ENCODE measurements around the gene NBEA.

The NBEA gene, protein sequence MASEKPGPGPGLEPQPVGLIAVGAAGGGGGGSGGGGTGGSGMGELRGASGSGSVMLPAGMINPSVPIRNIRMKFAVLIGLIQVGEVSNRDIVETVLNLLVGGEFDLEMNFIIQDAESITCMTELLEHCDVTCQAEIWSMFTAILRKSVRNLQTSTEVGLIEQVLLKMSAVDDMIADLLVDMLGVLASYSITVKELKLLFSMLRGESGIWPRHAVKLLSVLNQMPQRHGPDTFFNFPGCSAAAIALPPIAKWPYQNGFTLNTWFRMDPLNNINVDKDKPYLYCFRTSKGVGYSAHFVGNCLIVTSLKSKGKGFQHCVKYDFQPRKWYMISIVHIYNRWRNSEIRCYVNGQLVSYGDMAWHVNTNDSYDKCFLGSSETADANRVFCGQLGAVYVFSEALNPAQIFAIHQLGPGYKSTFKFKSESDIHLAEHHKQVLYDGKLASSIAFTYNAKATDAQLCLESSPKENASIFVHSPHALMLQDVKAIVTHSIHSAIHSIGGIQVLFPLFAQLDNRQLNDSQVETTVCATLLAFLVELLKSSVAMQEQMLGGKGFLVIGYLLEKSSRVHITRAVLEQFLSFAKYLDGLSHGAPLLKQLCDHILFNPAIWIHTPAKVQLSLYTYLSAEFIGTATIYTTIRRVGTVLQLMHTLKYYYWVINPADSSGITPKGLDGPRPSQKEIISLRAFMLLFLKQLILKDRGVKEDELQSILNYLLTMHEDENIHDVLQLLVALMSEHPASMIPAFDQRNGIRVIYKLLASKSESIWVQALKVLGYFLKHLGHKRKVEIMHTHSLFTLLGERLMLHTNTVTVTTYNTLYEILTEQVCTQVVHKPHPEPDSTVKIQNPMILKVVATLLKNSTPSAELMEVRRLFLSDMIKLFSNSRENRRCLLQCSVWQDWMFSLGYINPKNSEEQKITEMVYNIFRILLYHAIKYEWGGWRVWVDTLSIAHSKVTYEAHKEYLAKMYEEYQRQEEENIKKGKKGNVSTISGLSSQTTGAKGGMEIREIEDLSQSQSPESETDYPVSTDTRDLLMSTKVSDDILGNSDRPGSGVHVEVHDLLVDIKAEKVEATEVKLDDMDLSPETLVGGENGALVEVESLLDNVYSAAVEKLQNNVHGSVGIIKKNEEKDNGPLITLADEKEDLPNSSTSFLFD (N-terminal part only)

DNA sequence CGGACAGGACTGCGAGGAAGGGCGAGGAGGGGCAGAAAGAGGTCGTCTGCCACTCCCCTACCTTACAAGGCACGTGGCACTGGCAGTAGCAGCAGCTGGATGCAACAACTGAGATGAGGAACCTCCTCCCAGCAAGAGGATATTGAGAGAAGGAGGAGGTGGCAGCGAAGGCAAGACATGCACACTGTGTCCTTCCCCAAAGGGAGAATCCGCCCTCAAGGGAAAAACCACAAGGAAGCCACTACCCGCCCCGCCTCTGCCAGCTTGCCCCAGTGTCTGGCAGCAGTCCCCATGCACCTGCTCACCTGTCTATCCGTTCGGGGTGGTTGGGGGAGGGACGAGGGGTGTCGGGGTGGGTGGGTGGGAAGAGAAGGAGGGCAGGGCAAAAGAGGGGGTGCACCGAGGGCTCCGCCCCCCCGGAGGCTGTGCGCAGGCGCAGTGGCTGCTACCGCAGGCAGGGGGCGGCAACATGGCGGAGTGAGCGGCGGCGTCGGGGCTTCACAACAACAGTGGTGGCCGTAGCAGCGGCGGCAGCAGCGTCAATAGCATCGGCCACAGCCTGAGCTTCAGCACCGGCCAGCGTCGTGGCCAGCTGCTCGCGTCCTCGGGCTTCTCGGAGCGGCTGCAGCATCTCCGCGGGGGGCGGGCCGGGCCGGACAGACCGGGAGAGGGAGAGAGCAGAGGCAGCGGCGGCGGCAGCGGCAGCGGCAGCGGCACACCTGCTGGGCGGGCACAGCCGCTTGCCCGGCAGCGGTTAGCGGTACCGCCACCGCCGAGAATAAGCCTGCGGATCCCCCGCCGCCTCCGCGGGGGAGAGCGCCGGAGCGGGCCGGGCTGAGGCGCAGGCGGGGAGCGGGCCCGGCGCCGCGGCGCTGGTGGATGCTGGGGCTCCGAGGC is at the start of gene NBEA:
TSS of gene NBEA (plus strand) at position 436 of the 897 bp plus-strand sequence. CDS start 551 bp downstream, outside the sequence.
- Histone ChIP-seq H3K36me3 (ENCODE audit: low read depth) (no peaks in the 10 kb centered on the region), H3K9me3 (ENCODE audit: severe bottlenecking) (no peaks in the 10 kb centered on the region), H3K27ac (ENCODE audit: poor library complexity, severe bottlenecking) (no peak within 1 kb of the TSS), H3K4me1 (ENCODE audit: insufficient read depth, poor library complexity, severe bottlenecking) (no peaks in the 10 kb centered on the region), H3K27me3 (ENCODE audit: insufficient read depth, poor library complexity, severe bottlenecking) (peaks cover 2% of the 10 kb centered on the region), H3K4me3 (ENCODE audit: severe bottlenecking) (peak within 1 kb of the TSS; percentile 92)
- DNase-seq (ENCODE audit: low spot score) (peak; percentile 65), ATAC-seq (ENCODE audit: low read depth) (peak; percentile 67)
- TF ChIP-seq, protein P1, sequence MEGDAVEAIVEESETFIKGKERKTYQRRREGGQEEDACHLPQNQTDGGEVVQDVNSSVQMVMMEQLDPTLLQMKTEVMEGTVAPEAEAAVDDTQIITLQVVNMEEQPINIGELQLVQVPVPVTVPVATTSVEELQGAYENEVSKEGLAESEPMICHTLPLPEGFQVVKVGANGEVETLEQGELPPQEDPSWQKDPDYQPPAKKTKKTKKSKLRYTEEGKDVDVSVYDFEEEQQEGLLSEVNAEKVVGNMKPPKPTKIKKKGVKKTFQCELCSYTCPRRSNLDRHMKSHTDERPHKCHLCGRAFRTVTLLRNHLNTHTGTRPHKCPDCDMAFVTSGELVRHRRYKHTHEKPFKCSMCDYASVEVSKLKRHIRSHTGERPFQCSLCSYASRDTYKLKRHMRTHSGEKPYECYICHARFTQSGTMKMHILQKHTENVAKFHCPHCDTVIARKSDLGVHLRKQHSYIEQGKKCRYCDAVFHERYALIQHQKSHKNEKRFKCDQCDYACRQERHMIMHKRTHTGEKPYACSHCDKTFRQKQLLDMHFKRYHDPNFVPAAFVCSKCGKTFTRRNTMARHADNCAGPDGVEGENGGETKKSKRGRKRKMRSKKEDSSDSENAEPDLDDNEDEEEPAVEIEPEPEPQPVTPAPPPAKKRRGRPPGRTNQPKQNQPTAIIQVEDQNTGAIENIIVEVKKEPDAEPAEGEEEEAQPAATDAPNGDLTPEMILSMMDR (IDR thresholded peaks at IDR 0.05; ENCODE audit: poor library complexity, severe bottlenecking), result no peak

DNA sequence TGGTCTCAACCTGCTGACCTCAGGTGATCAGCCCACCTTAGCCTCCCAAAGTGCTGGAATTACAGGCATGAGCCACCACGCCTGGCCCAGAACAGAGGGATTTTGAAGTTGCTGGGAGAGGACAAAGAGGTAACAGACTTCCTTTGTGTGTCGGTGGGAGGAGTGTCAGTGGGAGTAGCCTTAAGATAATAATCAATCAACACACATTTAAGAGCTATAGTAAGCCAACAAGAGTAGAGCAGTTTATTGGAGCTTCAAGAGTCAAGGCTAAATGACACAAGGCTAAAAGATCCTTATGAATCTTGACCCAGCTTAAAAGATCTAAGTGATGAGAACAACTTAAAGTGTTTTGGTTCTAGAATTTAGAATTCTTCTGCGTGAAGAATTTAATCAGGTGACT is 47.3 kb upstream of the NBEA start:
- Histone ChIP-seq H3K36me3 (ENCODE audit: low read depth) (no peaks in the 10 kb centered on the region), H3K27me3 (ENCODE audit: insufficient read depth, poor library complexity, severe bottlenecking) (no peaks in the 10 kb centered on the region), H3K4me1 (ENCODE audit: insufficient read depth, poor library complexity, severe bottlenecking) (no peaks in the 10 kb centered on the region), H3K4me3 (ENCODE audit: severe bottlenecking) (no peak overlapping the region), H3K27ac (ENCODE audit: poor library complexity, severe bottlenecking) (no peak overlapping the region), H3K9me3 (ENCODE audit: severe bottlenecking) (no peaks in the 10 kb centered on the region)
- ATAC-seq (ENCODE audit: low read depth) (no peak), DNase-seq (ENCODE audit: low spot score) (no peak)
- TF ChIP-seq, protein P1 (IDR thresholded peaks at IDR 0.05; ENCODE audit: poor library complexity, severe bottlenecking), result no peak

DNA sequence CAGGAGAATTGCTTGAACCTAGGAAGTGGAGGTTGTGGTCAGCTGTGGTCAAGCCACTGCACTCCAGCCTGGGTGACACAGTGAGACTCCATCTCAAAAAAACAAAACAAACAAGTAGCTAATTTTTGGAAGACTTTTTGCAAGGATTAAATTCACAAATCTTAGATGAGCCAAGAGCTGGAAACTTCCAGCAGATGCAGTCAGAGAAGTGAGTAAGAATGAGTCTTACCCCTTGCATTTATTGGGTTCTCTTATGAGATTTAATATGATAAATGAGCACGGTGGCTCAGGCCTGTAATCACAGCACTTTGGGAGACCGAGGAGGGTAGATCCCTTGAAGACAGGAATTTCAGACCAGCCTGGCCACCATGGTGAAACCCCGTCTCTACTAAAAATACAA is 44.9 kb upstream of the NBEA start:
- no peak overlapping the region for H3K4me3 ChIP-seq (ENCODE audit: severe bottlenecking)
- no peaks in the 10 kb centered on the region for H3K9me3 ChIP-seq (ENCODE audit: severe bottlenecking)
- no peak overlapping the region for H3K27ac ChIP-seq (ENCODE audit: poor library complexity, severe bottlenecking)
- H3K27me3 ChIP-seq (ENCODE audit: insufficient read depth, poor library complexity, severe bottlenecking), result no peaks in the 10 kb centered on the region
- no peaks in the 10 kb centered on the region for H3K36me3 ChIP-seq (ENCODE audit: low read depth)
- ATAC-seq (ENCODE audit: low read depth), result no peak
- no peaks in the 10 kb centered on the region for H3K4me1 ChIP-seq (ENCODE audit: insufficient read depth, poor library complexity, severe bottlenecking)
- DNase-seq (ENCODE audit: low spot score), result no peak
- TF ChIP-seq, protein P1 (IDR thresholded peaks at IDR 0.05; ENCODE audit: poor library complexity, severe bottlenecking), result no peak

DNA sequence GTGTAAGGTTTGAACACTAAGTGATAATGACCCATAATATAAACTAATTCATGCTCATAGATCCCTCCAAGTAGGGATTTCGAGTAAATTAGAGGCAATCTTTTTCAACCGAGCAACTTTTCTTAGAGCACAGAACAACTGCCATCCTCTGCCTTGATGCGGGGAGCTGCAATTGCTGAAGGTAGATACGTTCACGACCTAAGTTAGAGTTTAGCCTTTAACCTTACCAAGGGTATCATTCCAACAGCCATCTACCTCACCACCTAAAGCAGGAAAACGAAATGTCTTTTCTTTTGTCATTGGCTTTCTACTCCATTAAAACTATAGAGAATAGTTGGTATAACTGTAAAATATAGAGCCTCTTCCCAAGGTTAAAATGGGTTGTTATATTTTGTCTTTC is 42.2 kb upstream of the NBEA start:
- H3K27ac ChIP-seq (ENCODE audit: poor library complexity, severe bottlenecking), result no peak overlapping the region
- TF ChIP-seq, protein P1 (IDR thresholded peaks at IDR 0.05; ENCODE audit: poor library complexity, severe bottlenecking), result no peak
- H3K4me3 ChIP-seq (ENCODE audit: severe bottlenecking), result no peak overlapping the region
- DNase-seq (ENCODE audit: low spot score), result no peak
- H3K9me3 ChIP-seq (ENCODE audit: severe bottlenecking), result no peaks in the 10 kb centered on the region
- H3K4me1 ChIP-seq (ENCODE audit: insufficient read depth, poor library complexity, severe bottlenecking), result no peaks in the 10 kb centered on the region
- no peaks in the 10 kb centered on the region for H3K36me3 ChIP-seq (ENCODE audit: low read depth)
- no peak for ATAC-seq (ENCODE audit: low read depth)
- no peaks in the 10 kb centered on the region for H3K27me3 ChIP-seq (ENCODE audit: insufficient read depth, poor library complexity, severe bottlenecking)

Measured in RWPE2 (cell line).